Loucy (cell line): ENCODE results near the gene ARAP3.

Source experiments
- H2AFZ ChIP-seq: fragments of 200-600 bp; sonication (generic); 2 replicates; pipeline ENCODE4 v1.6.0; 2016; ENCODE audit warnings: antibody characterized with exemption, mild to moderate bottlenecking, low read length, moderate library complexity
- H3F3A ChIP-seq: fragments of 200-600 bp; 2 replicates; pipeline ENCODE4 v1.6.0; 2016; ENCODE audit warnings: antibody characterized with exemption, low read depth, mild to moderate bottlenecking
- H3K27me3 ChIP-seq: fragments of 200-600 bp; sonication (generic); 2 replicates; pipeline ENCODE4 v1.6.1; 2014; ENCODE audit warnings: low read length, mild to moderate bottlenecking; ENCODE audit not compliant: insufficient read depth, poor library complexity, severe bottlenecking
- H3K36me3 ChIP-seq: fragments of 200-600 bp; sonication (generic); 2 replicates; pipeline ENCODE4 v1.6.1; 2016; ENCODE audit warnings: low read length; ENCODE audit not compliant: insufficient read depth
- H3K4me1 ChIP-seq: fragments of 200-600 bp; sonication (generic); 2 replicates; pipeline ENCODE4 v1.5.1; 2014; ENCODE audit warnings: low read length, mild to moderate bottlenecking; ENCODE audit not compliant: insufficient read depth, poor library complexity, severe bottlenecking
- H3K4me2 ChIP-seq: fragments of 200-600 bp; sonication (generic); 2 replicates; pipeline ENCODE4 v1.6.0; 2014; ENCODE audit warnings: antibody characterized with exemption, low read length, low read depth, mild to moderate bottlenecking; ENCODE audit not compliant: poor library complexity, severe bottlenecking
- H3K4me3 ChIP-seq: fragments of 200-600 bp; sonication (generic); 2 replicates; pipeline ENCODE4 v1.5.1; 2014; ENCODE audit warnings: low read length, mild to moderate bottlenecking, mixed read lengths; ENCODE audit not compliant: poor library complexity, severe bottlenecking
- H3K79me2 ChIP-seq: fragments of 200-600 bp; sonication (generic); 2 replicates; pipeline ENCODE4 v1.6.1; 2014; ENCODE audit warnings: low read length; ENCODE audit not compliant: insufficient read depth
- H3K9ac ChIP-seq: fragments of 200-600 bp; sonication (generic); 2 replicates; pipeline ENCODE4 v1.6.0; 2014; ENCODE audit warnings: mild to moderate bottlenecking, low read depth, low read length, moderate library complexity; ENCODE audit not compliant: poor library complexity, severe bottlenecking
- H3K9me2 ChIP-seq: fragments of 200-600 bp; sonication (generic); replicated peaks from 2 replicates; pipeline ENCODE4 v1.6.1; 2016; ENCODE audit warnings: low read depth, low read length, mixed read lengths
- H3K9me3 ChIP-seq: fragments of 200-600 bp; sonication (generic); 2 replicates; pipeline ENCODE4 v1.6.1; 2014; ENCODE audit warnings: mild to moderate bottlenecking, antibody characterized with exemption, low read length, low read depth; ENCODE audit not compliant: insufficient read depth
- H4K20me1 ChIP-seq: fragments of 200-600 bp; sonication (generic); 2 replicates; pipeline ENCODE4 v1.6.0; 2014; ENCODE audit warnings: antibody characterized with exemption, low read length, mild to moderate bottlenecking; ENCODE audit not compliant: insufficient read depth, poor library complexity, severe bottlenecking
- CTCF ChIP-seq: fragments of 200-600 bp; sonication (generic); conservative IDR thresholded peaks from 2 replicates; pipeline ENCODE4 v1.5.1; 2014; ENCODE audit warnings: mild to moderate bottlenecking, antibody characterized with exemption, low read length
- EZH2phosphoT487 ChIP-seq: fragments of 200-600 bp; IDR thresholded peaks from 2 replicates; pipeline ENCODE4 v1.6.1; 2018; ENCODE audit warnings: antibody characterized with exemption, mild to moderate bottlenecking, moderate library complexity, borderline replicate concordance

The ARAP3 gene

GRCh38 chr5:141654298-141654697 is 27.7 kb downstream of the ARAP3 start:
- no peaks in the 10 kb centered on the region for H3F3A ChIP-seq
- no peaks in the 10 kb centered on the region for H3K9me2 ChIP-seq
- no peaks in the 10 kb centered on the region for H4K20me1 ChIP-seq
- H3K79me2 ChIP-seq = no peaks in the 10 kb centered on the region
- H3K36me3 ChIP-seq = no peaks in the 10 kb centered on the region
- H3K4me3 ChIP-seq = no peak overlapping the region
- H2AFZ ChIP-seq = no peak overlapping the region
- H3K4me1 ChIP-seq = peaks cover 3% of the 10 kb centered on the region
- no peak overlapping the region for H3K4me2 ChIP-seq
- H3K9me3 ChIP-seq = no peaks in the 10 kb centered on the region
- no peak overlapping the region for H3K9ac ChIP-seq
- TF ChIP-seq CTCF (no peak), EZH2phosphoT487 (no peak)
- H3K27me3 ChIP-seq = no peaks in the 10 kb centered on the region

- no peaks in the 10 kb centered on the region for H3K36me3 ChIP-seq
- H3F3A ChIP-seq = no peaks in the 10 kb centered on the region
- no peaks in the 10 kb centered on the region for H3K9me2 ChIP-seq
- no peaks in the 10 kb centered on the region for H4K20me1 ChIP-seq
- H3K9ac ChIP-seq = peak overlapping the region; percentile 68
- peak overlapping the region; percentile 74 for H3K4me3 ChIP-seq
- H2AFZ ChIP-seq = peak overlapping the region; percentile 82
- peak overlapping the region; percentile 82 for H3K4me2 ChIP-seq
- no peaks in the 10 kb centered on the region for H3K27me3 ChIP-seq
- TF ChIP-seq EZH2phosphoT487 = no peak
- TF ChIP-seq CTCF = no peak
- H3K4me1 ChIP-seq = peaks cover 3% of the 10 kb centered on the region
- H3K9me3 ChIP-seq = no peaks in the 10 kb centered on the region
- H3K79me2 ChIP-seq = no peaks in the 10 kb centered on the region
These were observed 30.3 kb downstream of the ARAP3 start for GRCh38 chr5:141651728-141652105.

GRCh38 chr5:141650851-141651727 is 30.9 kb downstream of the ARAP3 start, which contains the start of gene FCHSD1:
Gene FCHSD1 (minus strand): TSS chr5:141651418. CDS start chr5:141651368, 50 bp downstream.
- H3K9ac ChIP-seq = peak within 1 kb of the TSS; percentile 68

More at GRCh38 chr5:141650851-141651727, 30.9 kb downstream of the ARAP3 start, which contains the start of gene FCHSD1:
- H3K27me3 ChIP-seq = no peaks in the 10 kb centered on the region
- H3K4me1 ChIP-seq = peaks cover 3% of the 10 kb centered on the region
- no peaks in the 10 kb centered on the region for H3K36me3 ChIP-seq
- no peaks in the 10 kb centered on the region for H3K79me2 ChIP-seq
- H3K4me2 ChIP-seq = peak within 1 kb of the TSS; percentile 82
- peak within 1 kb of the TSS; percentile 74 for H3K4me3 ChIP-seq
- no peaks in the 10 kb centered on the region for H3K9me3 ChIP-seq
- H4K20me1 ChIP-seq = no peaks in the 10 kb centered on the region
- H2AFZ ChIP-seq = peak within 1 kb of the TSS; percentile 82
- no peaks in the 10 kb centered on the region for H3F3A ChIP-seq
- TF ChIP-seq EZH2phosphoT487 (no peak), CTCF (no peak)
- no peaks in the 10 kb centered on the region for H3K9me2 ChIP-seq
